Measurements from ENCODE around the gene CCL14.

DNA sequence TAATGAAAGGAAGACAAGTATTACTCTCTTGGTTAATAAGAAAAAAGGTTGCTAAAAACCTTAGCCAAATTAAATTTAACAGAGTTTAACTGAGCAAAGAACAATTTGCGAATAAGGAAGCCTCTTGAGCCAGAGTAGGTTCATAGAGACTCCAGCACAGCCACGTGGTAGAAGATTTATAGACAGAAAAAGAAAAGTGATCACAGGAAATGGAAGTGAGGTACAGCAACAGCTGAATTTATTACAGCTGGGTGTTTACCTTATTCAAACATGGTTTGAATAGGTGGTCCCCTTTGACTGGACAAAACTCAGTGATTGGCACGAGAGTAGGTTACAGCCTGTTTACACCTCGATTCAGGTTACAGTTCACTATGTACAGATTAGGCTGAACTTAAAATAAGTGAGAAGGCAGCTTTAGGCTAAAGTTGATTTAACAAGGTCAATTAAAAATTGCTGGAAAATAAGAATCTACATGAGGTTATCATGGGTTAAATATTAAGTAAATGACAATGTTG, 18.1 kb upstream of the CCL14 start:
- TF ChIP-seq POLR2A (IDR thresholded peaks at IDR 0.05) = no peak
- TF ChIP-seq POLR2AphosphoS5 (IDR thresholded peaks at IDR 0.05) = no peak

Data from upper lobe of left lung (tissue), 4 donors.